GM19455 (cell line): ENCODE data around the gene GRIN1.

Source experiments
- ATAC-seq: cut with Tn5 transposase; IDR thresholded peaks from one replicate; pipeline ENCODE4 v1.9.1; 2021; ENCODE audit not compliant: unreplicated experiment

GRIN1 gene

DNA sequence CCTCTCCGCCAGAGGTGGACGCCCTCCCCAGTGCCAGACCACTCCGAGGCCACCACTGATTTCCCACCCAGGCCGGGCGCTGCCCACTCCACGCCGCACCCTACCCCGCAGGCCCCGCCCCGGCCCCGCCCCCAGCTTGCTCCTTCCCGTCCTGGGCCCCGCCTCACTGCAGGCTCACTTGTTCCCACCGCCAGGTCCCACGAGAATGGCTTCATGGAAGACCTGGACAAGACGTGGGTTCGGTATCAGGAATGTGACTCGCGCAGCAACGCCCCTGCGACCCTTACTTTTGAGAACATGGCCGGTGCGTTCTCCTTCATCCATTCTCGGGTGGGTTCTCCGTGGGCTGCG, 24.4 kb downstream of the GRIN1 start:
- no peak for ATAC-seq

GRCh38 chr9:137163805-137164204, 24.9 kb downstream of the GRIN1 start:
- no peak for ATAC-seq

DNA sequence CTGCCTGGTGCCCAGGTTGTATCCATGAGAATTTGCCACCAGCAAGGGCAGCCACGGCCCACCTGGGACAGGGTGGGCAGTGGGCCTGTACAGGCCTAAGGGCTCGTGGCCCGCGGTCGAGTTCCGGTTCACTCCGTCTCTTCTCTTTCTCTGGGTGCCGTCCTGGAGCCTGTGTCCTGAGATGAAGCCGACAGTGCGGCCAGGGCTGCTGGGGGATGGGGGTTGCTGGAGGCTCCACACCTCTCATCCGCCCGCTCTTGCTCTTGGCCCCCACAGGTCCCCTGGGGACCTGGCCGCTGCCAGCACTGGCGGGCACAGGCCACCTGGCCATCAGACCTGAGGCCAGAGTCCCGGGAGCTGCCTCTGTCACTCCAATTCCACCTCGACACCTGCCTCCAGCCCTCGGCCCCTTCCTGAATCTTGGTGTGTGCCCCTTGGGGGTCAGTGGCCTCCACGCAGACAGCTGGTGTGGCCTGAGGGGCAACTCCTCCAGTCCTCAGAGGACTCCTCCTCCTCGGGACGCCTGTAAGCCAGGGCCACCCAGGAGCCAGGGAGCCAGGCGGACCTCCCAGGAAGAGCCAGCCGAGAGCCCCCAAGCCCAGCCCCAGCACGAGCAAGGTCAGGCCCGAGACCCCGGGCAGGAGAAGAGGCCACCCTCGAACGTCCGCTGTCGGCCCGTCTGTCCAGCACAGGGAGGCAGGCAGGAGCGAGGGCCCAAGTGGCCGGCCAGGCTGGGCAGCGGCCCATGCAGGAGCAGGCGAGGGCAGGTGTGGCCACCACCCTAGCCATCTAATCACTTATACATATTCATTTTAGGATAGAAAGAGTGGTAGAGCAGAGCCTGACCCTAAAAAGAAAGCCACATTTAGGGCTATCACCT, 25.7 kb downstream of the GRIN1 start:
- no peak for ATAC-seq

DNA sequence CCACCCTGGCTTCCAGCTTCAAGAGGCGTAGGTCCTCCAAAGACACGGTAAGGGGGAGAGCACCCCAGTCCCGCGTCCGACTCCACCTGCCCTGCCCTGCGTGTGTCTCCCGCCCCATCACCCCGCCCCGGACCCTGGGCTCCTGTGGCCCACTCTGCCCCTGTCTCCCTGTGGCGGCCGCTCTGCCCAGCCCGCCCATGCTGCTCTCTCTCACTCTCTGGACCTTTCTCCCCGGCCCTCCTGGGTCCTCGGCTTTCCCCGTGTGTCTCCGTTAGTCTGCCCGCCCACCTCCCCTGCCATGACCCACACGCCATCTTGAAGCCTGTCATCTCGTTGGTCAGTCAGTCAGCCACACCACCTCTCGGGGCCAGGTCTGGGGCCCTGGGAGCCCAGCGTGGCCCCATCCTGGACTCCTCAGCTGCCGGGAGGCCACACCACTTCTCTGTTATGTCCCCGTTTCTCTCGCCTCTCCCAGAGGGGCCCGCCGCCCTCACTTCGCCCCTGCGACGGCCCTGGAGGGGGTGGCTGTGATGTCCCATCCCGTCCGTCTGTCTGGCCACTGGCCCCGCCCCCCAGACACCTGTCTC, 26.4 kb downstream of the GRIN1 start:
- no peak for ATAC-seq

DNA sequence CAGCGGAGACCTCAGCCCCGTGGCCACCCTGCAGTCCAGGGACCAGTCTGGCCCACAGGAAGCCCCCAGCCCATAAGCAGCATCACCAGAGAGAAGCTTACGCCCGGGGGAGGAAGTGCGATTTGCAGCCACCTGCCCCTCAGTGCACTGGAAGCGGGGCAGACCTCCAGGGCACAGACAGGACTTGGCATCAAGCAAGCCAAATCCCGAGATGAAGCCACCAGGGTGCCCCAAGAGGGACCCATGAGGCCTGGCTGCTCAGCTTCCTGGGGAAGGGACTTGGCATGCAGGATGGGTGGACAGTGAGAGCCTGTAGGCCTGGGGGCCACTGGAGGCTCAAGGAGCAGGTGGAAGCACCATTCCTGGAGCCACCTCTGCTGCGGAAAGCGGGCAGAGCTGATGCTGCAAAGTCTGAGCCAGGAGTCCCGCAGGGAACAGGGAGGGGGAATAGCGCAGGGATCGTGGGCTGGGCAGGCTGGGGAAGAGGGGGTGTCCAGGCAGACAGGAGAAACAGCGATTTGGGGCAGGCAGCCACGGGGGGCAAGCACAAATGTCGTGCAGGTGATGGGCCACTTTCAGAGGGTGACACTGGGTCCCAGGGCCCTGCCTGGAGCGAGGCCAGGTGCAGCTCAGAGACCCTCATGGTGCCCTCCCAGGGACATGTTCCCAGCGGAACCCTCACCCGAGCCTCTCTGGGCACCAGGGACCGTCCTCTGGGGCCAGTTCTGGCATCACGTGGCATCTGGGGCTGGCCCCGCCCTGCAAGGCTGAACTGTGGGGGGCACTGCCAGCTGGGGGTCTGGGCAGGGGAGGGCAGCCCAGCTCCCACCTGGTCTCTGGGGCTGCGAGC, 27.7 kb downstream of the GRIN1 start:
- no peak for ATAC-seq

GRCh38 chr9:137167277-137167746, 28.4 kb downstream of the GRIN1 start:
- ATAC-seq: no peak

- ATAC-seq: no peak
Observed at GRCh38 chr9:137167747-137168572, 29.0 kb downstream of the GRIN1 start.

GRCh38 chr9:137168573-137168903, 29.6 kb downstream of the GRIN1 start:
- ATAC-seq: no peak

DNA sequence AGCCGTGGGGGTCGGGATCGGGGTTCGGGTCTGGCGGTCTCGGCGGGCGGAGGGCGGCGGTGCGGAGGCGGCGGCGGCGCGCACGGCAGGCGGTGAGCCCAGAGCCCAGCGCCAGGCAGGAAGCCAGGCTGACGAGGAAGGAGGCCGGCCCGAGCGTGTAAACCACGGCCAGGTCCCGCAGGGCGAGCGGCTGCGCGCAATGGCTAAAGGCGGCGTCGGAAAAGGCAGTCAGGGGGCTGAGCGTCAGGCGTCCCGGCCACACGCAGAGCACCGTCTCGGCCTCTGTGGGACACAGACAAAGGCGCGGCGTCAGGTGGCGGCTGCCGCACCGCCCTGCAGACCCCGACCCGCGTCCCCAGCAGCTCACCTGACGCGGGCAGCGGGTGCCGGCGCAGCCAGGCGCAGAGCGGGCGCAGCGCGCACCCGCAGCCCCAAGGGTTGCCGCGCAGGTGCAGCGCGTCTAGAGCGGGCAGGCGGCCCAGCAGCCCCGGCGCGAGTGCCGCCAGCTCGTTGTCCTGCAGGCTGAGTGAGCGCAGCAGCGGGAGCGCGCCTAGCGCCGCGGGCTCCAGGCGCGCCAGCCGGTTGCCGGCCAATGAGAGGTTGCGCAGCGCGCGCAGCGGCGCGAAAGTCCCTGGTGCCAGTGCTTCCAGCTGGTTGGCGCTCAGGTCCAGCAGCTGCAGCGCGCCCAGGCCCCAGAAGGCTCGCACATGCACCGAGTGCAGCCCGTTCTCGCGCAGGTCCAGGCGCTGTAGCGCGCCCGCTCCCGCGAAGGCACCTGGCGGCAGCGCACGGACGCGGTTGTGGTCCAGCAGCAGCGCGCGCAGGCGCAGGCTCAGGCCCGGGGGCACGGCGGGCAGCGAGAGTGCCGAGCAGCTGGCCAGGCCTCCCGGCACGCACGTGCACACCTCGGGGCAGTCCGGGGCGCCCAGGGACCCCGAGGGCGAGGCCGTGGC, 30.2 kb downstream of the GRIN1 start:
- no peak for ATAC-seq

- ATAC-seq: no peak
Observed at GRCh38 chr9:137169896-137170358, 31.0 kb downstream of the GRIN1 start, which contains the start of gene LRRC26. Gene LRRC26, minus strand, starts transcription at chr9:137170051. Its CDS starts 108 bp downstream, at chr9:137169943.

GRCh38 chr9:137170486-137171148, 31.7 kb downstream of the GRIN1 start:
- ATAC-seq: no peak

GRCh38 chr9:137171149-137171900, 32.4 kb downstream of the GRIN1 start:
- ATAC-seq: no peak

DNA sequence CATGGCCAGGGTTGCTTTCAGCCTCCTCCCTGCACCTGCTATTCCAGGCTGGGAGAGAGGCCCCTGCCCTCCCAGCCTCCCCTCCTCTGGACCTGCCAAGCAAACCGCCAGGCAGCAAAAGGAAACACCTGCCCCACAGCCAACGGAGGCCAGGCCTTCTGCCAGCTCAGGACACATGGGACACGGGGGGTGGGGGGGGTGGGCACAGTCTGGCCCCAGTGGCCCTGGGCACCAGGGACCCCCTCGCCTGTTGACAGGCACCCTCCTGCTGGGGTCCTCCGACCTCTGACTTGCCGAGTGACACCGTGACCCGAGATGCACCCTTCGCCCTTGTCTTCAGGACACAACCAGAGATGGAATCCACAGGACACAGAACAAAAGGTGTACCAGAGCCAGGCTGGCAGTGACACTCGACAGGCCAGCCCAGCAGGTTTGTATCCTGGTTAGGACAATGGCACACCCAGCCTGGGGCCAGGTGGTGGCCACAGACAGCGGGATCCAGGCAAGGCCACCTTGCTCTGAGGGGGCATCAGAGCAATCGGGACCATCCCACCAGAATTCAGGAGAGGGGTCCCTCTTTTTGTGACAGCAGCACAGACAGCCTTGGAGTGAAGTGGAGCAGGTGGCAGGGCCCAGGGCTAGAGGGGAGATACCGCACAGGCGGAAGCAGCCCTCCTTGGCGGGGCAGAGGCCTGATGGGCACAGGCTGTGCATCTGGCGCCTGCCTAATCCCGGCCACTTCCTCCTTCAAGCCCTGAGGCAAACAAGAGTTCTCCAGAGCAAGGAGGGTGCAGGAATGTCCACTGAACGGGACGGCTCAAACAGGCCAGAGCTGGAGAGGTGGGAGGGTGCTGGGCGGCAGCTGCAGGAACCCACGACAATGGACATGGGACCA, 34.2 kb downstream of the GRIN1 start:
- no peak for ATAC-seq

DNA sequence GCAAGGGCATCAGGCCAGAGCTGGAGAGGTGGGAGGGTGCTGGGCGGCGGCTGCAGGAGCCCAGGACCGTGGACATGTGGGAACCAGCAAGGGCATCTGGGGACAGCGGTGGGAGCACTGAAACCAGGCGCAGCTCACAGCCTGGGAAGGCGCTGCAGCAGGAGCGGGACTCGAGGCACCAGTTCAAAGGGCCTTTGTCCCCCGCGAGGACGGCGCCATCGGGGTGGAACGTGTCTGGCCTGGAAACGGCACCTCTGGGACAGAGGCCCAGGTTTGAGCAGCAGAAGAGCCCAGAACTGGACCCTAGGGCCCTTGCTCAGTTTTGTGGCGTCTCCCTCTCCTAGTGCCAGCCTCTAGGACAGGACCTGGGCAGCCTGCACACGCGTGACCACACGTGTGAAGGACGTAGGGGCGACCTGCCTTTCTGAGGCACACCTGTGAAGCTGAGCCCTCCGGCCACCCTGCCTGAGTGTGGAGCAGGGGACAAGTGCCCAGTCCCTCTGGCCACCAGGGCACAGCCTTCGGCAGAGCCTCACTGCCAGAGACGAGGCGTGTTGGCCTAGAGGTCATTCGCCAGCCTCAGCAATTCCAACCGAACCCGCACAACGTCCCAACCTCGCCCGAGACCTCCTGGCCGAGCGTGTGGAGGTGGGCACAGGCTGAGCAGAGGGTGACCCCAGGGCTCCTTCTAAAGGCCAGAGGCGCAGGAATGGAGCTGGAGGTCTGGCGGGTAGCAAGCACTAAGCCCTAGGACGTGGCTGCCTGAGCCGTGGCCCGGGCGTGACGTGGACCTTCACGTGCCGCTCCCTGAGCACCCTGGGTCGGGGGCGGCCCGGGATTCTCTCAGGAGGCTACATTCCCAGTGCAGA, 35.1 kb downstream of the GRIN1 start:
- ATAC-seq: no peak

GRCh38 chr9:137174722-137175293, 35.9 kb downstream of the GRIN1 start:
- no peak for ATAC-seq
